SH-SY5Y (cell line): Measurements from ENCODE around the gene FAM13A.

Experiments used
- GATA2 ChIP-seq: IDR thresholded peaks from 2 replicates; pipeline ENCODE4 v1.6.1; 2011; ENCODE audit warnings: mild to moderate bottlenecking, low read depth, low read length
- GATA3 ChIP-seq: IDR thresholded peaks from 2 replicates; pipeline ENCODE4 v1.6.1; 2011; ENCODE audit warnings: low read depth, mild to moderate bottlenecking, low read length, moderate library complexity

- TF ChIP-seq GATA2 (no peak), GATA3 (no peak)
Observed at GRCh38 chr4:88756149-88756548, 300.8 kb downstream of the FAM13A start.
